OCI-LY1 (cell line): Measurements from ENCODE around the gene WDR36.
"Not testable (repeated sequence)": the region's sequence is repeated elsewhere in the genome, so short reads cannot be mapped to it uniquely, and the experiment has no call there.

Source experiments
- H2AFZ ChIP-seq: fragments of 200-600 bp; sonication (generic), shearing (Covaris generic); 2 replicates; pipeline ENCODE4 v1.6.0; 2014; ENCODE audit warnings: antibody characterized with exemption, mild to moderate bottlenecking, low read length
- H3F3A ChIP-seq: fragments of 200-600 bp; sonication (generic), shearing (Covaris generic); 2 replicates; pipeline ENCODE4 v1.6.0; 2014; ENCODE audit warnings: mild to moderate bottlenecking, antibody characterized with exemption, low read length, moderate library complexity; ENCODE audit not compliant: insufficient read depth
- H3K27ac ChIP-seq: fragments of 200-600 bp; sonication (generic); 2 replicates; pipeline ENCODE4 v1.5.1; 2014; ENCODE audit warnings: low read length, mixed run types, mild to moderate bottlenecking, low read depth; ENCODE audit not compliant: poor library complexity, severe bottlenecking
- H3K27me3 ChIP-seq: fragments of 200-600 bp; sonication (generic); 2 replicates; pipeline ENCODE4 v1.6.0; 2014; ENCODE audit warnings: antibody characterized with exemption, mild to moderate bottlenecking, low read length, moderate library complexity; ENCODE audit not compliant: insufficient read depth
- H3K36me3 ChIP-seq: fragments of 200-600 bp; sonication (generic); 2 replicates; pipeline ENCODE4 v1.6.1; 2014; ENCODE audit warnings: mild to moderate bottlenecking, antibody characterized with exemption, low read length, moderate library complexity, mixed read lengths; ENCODE audit not compliant: insufficient read depth
- H3K4me1 ChIP-seq: fragments of 200-600 bp; sonication (generic); 2 replicates; pipeline ENCODE4 v1.5.1; 2014; ENCODE audit warnings: mild to moderate bottlenecking, low read length, moderate library complexity; ENCODE audit not compliant: insufficient read depth, severe bottlenecking
- H3K4me2 ChIP-seq: fragments of 200-600 bp; sonication (generic), shearing (Covaris generic); 2 replicates; pipeline ENCODE4 v1.6.1; 2014; ENCODE audit warnings: low read length
- H3K4me3 ChIP-seq: fragments of 200-600 bp; sonication (generic); 2 replicates; pipeline ENCODE4 v1.5.1; 2014; ENCODE audit warnings: low read length, low read depth, mild to moderate bottlenecking, mixed read lengths; ENCODE audit not compliant: poor library complexity, severe bottlenecking
- H3K79me2 ChIP-seq: fragments of 200-600 bp; shearing (Covaris generic); 2 replicates; pipeline ENCODE4 v1.6.1; 2016; ENCODE audit warnings: mixed run types, low read length, mixed read lengths; ENCODE audit not compliant: insufficient read depth
- H3K9ac ChIP-seq: fragments of 200-600 bp; sonication (generic), shearing (Covaris generic); 2 replicates; pipeline ENCODE4 v1.6.1; 2014; ENCODE audit warnings: mild to moderate bottlenecking, low read length, mixed read lengths
- H3K9me2 ChIP-seq: fragments of 200-600 bp; sonication (generic), shearing (Covaris generic); 2 replicates; pipeline ENCODE4 v1.6.1; 2014; ENCODE audit warnings: low read depth, mild to moderate bottlenecking, low read length, mixed read lengths
- H3K9me3 ChIP-seq: fragments of 200-600 bp; shearing (Covaris generic); 2 replicates; pipeline ENCODE4 v1.6.1; 2014; ENCODE audit warnings: low read length, mixed read lengths
- H4K20me1 ChIP-seq: fragments of 200-600 bp; sonication (generic), shearing (Covaris generic); 2 replicates; pipeline ENCODE4 v1.6.0; 2016; ENCODE audit warnings: mild to moderate bottlenecking, low read length; ENCODE audit not compliant: insufficient read depth
- EZH2 ChIP-seq: fragments of 200-600 bp; sonication (generic), shearing (Covaris generic); IDR thresholded peaks from 2 replicates; pipeline ENCODE4 v1.8.0; 2017; ENCODE audit warnings: borderline replicate concordance, mixed run types, mild to moderate bottlenecking, antibody characterized with exemption, low read length, moderate library complexity, mixed read lengths
- TF ChIP-seq, protein P1 (sequence below): fragments of 200-600 bp; sonication (generic), shearing (Covaris generic); IDR thresholded peaks from 2 replicates; pipeline ENCODE4 v1.5.1; 2017; ENCODE audit warnings: mild to moderate bottlenecking, antibody characterized with exemption, low read length, moderate library complexity, mixed read lengths

The WDR36 gene

DNA sequence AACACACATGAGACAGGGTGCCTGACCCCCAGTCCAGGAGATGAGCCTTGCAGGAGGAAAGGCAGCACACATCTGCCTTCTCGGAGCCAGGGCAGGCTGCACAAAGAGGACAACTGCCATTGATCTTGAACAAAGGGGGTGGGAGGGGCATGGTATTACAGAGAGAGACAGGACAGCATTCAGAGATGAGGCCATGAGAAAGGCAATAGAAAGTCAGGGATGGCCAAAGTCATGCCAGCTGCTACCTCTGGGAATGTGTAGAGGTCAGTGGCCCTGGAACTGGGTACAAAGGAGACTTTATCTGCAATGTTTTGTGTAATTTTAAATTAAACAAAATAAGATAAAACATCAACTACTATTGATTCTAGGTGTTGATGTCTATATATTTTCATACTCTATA lies 43.2 kb downstream of the WDR36 start:
- Histone ChIP-seq H3K4me1 (no peaks in the 10 kb centered on the region), H3K9me3 (no peaks in the 10 kb centered on the region), H2AFZ (no peak overlapping the region), H4K20me1 (no peaks in the 10 kb centered on the region), H3K9me2 (no peaks in the 10 kb centered on the region), H3K4me3 (no peak overlapping the region), H3K36me3 (no peaks in the 10 kb centered on the region), H3F3A (no peaks in the 10 kb centered on the region), H3K9ac (no peak overlapping the region), H3K27me3 (no peaks in the 10 kb centered on the region), H3K27ac (no peak overlapping the region), H3K79me2 (no peaks in the 10 kb centered on the region), H3K4me2 (no peak overlapping the region)
- TF ChIP-seq EZH2: no peak
- TF ChIP-seq, protein P1, sequence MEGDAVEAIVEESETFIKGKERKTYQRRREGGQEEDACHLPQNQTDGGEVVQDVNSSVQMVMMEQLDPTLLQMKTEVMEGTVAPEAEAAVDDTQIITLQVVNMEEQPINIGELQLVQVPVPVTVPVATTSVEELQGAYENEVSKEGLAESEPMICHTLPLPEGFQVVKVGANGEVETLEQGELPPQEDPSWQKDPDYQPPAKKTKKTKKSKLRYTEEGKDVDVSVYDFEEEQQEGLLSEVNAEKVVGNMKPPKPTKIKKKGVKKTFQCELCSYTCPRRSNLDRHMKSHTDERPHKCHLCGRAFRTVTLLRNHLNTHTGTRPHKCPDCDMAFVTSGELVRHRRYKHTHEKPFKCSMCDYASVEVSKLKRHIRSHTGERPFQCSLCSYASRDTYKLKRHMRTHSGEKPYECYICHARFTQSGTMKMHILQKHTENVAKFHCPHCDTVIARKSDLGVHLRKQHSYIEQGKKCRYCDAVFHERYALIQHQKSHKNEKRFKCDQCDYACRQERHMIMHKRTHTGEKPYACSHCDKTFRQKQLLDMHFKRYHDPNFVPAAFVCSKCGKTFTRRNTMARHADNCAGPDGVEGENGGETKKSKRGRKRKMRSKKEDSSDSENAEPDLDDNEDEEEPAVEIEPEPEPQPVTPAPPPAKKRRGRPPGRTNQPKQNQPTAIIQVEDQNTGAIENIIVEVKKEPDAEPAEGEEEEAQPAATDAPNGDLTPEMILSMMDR: no peak

DNA sequence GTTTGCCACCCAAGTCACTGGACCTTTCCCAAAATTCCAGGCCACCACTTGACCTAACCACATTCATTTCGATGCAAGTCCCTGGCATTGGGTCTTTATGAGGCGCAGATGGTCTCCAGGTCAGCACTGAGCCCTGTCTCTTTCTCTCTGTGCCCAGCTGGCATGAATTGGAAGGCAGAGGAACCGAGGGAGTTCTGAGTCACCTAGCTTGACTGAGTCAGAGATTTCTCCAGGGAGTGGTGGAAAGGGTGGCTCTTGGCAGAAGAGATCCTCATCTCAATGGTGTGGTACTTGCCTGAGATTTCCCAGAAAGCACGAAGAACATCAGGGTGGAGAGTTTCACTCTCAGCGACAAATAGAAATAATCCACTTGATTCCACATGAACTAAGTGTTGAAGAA lies 43.8 kb downstream of the WDR36 start:
- H3K27ac ChIP-seq: no peak overlapping the region
- H3K9me3 ChIP-seq: no peaks in the 10 kb centered on the region
- no peaks in the 10 kb centered on the region for H3K36me3 ChIP-seq
- H3K9ac ChIP-seq: no peak overlapping the region
- no peaks in the 10 kb centered on the region for H3K27me3 ChIP-seq
- no peak for TF ChIP-seq EZH2
- TF ChIP-seq, protein P1: no peak
- H3K79me2 ChIP-seq: no peaks in the 10 kb centered on the region
- no peak overlapping the region for H3K4me2 ChIP-seq
- H3K9me2 ChIP-seq: no peaks in the 10 kb centered on the region
- no peaks in the 10 kb centered on the region for H3F3A ChIP-seq
- H3K4me3 ChIP-seq: no peak overlapping the region
- no peaks in the 10 kb centered on the region for H3K4me1 ChIP-seq
- H2AFZ ChIP-seq: no peak overlapping the region
- no peaks in the 10 kb centered on the region for H4K20me1 ChIP-seq

DNA sequence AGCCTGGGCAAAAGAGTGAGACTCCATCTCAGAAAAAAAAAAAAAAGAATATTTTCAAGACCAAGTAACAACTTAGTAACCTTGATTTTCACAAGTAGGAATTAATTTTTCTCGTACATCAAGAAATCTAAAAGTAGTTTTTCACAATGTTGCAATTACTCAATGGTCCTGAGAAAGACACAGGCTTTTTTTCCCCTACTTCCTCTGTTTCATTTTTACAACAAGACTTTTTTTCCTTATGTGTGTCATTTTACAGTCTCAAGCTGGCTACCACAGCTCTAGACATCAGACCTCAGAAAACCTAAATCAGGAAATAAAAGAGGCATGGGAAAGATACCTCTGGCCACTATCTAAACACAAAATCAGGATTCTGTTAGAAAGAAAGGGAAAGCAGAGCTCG lies 45.9 kb downstream of the WDR36 start:
- Histone ChIP-seq H3K27ac (no peak overlapping the region), H3K4me2 (no peak overlapping the region), H4K20me1 (no peaks in the 10 kb centered on the region), H3K9ac (no peak overlapping the region), H3K9me3 (no peaks in the 10 kb centered on the region), H3K4me1 (no peaks in the 10 kb centered on the region), H3K4me3 (no peak overlapping the region), H3K9me2 (no peaks in the 10 kb centered on the region), H2AFZ (no peak overlapping the region), H3K36me3 (no peaks in the 10 kb centered on the region), H3K27me3 (no peaks in the 10 kb centered on the region), H3K79me2 (no peaks in the 10 kb centered on the region), H3F3A (no peaks in the 10 kb centered on the region)
- TF ChIP-seq EZH2: no peak
- TF ChIP-seq, protein P1: no peak

DNA sequence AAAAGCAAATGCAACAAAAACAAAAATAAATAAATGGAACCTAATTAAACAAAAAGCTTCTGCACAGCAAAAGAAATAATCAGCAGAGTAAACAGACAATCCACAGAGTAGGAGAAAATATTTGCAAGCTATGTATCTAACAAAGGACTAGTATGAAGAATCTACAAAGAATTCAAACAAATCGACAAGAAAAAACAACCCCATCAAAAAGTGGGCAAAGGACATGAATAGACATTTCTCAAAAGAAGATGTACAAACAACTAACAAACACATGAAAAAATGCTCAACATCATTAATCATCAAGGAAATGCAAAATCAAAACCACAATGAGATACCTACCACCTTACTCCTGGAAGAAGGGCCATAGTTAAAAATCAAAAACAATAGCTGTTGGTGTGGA lies 49.3 kb downstream of the WDR36 start:
- not testable (repeated sequence) for H3K36me3 ChIP-seq, H3K9ac ChIP-seq, H3K4me3 ChIP-seq, H3K4me1 ChIP-seq, H3K4me2 ChIP-seq, H2AFZ ChIP-seq, H3K27ac ChIP-seq, H3K27me3 ChIP-seq, H3F3A ChIP-seq, H3K79me2 ChIP-seq, H3K9me2 ChIP-seq, H4K20me1 ChIP-seq, H3K9me3 ChIP-seq
